Endometrial microvascular endothelial cells (primary cell): ENCODE results near the gene CDK18. TPM values are rescaled to one million over a fixed set of nuclear protein-coding genes. Genes with fewer than 3 reads are reported as not detected.

Experiments used
- in situ Hi-C: cut with HindIII; loops from 2 replicates; pipeline ENCODE4 v1.10.0; 2017; ENCODE audit warnings: low sequenced_read_pairs, low pct_unique_long_range_greater_than_20kb; ENCODE audit errors: inconsistent ontology term
- total RNA-seq: library from RNA; depleted of rRNA; stranded (reverse); fragments of >200 nt; gene quantifications from one replicate; pipeline ENCODE4 v1.2.3, GENCODE V29; 2015; ENCODE audit errors: inconsistent ontology term

Gene CDK18
- total RNA-seq, 1 donor from 2014 or later, result 0.93 TPM

GRCh38 chr1:205500240-205501233 lies 3.9 kb upstream of the CDK18 start:
- in situ Hi-C loops, result no loop called here

GRCh38 chr1:205502111-205502810 lies 2.2 kb upstream of the CDK18 start:
- in situ Hi-C loops, result no loop called here

GRCh38 chr1:205502992-205503391 lies 1.5 kb upstream of the CDK18 start:
- in situ Hi-C loops, result no loop called here

- in situ Hi-C loops, result no loop called here
Observed at GRCh38 chr1:205505076-205505729, 734 bp downstream of the CDK18 start.

GRCh38 chr1:205505791-205506190 lies 1.3 kb downstream of the CDK18 start:
- in situ Hi-C loops, result no loop called here

- in situ Hi-C loops, result no loop called here
Observed at GRCh38 chr1:205506409-205507200, 2.1 kb downstream of the CDK18 start.

GRCh38 chr1:205508227-205508714 lies 3.8 kb downstream of the CDK18 start:
- in situ Hi-C loops, result no loop called here

- in situ Hi-C loops, result no loop called here
Observed at GRCh38 chr1:205510308-205510950, 6.0 kb downstream of the CDK18 start.

- in situ Hi-C loops, result no loop called here
Observed at GRCh38 chr1:205510951-205511330, 6.5 kb downstream of the CDK18 start.

- in situ Hi-C loops, result no loop called here
Observed at GRCh38 chr1:205512059-205513045, 7.9 kb downstream of the CDK18 start.

GRCh38 chr1:205513774-205514173 lies 9.3 kb downstream of the CDK18 start:
- in situ Hi-C loops, result no loop called here

GRCh38 chr1:205514211-205515142 lies 10.0 kb downstream of the CDK18 start:
- in situ Hi-C loops, result no loop called here

- in situ Hi-C loops, result no loop called here
Observed at GRCh38 chr1:205515781-205516253, 11.3 kb downstream of the CDK18 start.

GRCh38 chr1:205516362-205516761 lies 11.9 kb downstream of the CDK18 start:
- in situ Hi-C loops, result no loop called here

- in situ Hi-C loops, result no loop called here
Observed at GRCh38 chr1:205517288-205517687, 12.8 kb downstream of the CDK18 start.

GRCh38 chr1:205517763-205518162 lies 13.3 kb downstream of the CDK18 start:
- in situ Hi-C loops, result no loop called here
